GM21515 (cell line): ENCODE results near the gene RASD1.
"Not testable (repeated sequence)": the region's sequence is repeated elsewhere in the genome, so short reads cannot be mapped to it uniquely, and the experiment has no call there.

ENCODE experiments used
- ATAC-seq: cut with Tn5 transposase; IDR thresholded peaks from one replicate; pipeline ENCODE4 v1.9.1; 2021; ENCODE audit not compliant: unreplicated experiment

The RASD1 gene

GRCh38 chr17:17497845-17498520, 1.8 kb upstream of the RASD1 start:
- no peak for ATAC-seq

GRCh38 chr17:17497065-17497844, 1.1 kb upstream of the RASD1 start:
- no peak for ATAC-seq

- ATAC-seq: no peak
Observed at GRCh38 chr17:17495536-17496188, 533 bp downstream of the RASD1 start.

GRCh38 chr17:17494870-17495535, 1.2 kb downstream of the RASD1 start:
- ATAC-seq: no peak

- ATAC-seq: no peak
Observed at GRCh38 chr17:17494499-17494869, 1.7 kb downstream of the RASD1 start.

- ATAC-seq: no peak
Observed at GRCh38 chr17:17493986-17494466, 2.2 kb downstream of the RASD1 start.

GRCh38 chr17:17493249-17493985, 2.8 kb downstream of the RASD1 start:
- no peak for ATAC-seq

- no peak for ATAC-seq
Observed at GRCh38 chr17:17492571-17492970, 3.6 kb downstream of the RASD1 start.

GRCh38 chr17:17492085-17492484, 4.1 kb downstream of the RASD1 start:
- no peak for ATAC-seq

- ATAC-seq: no peak
Observed at GRCh38 chr17:17491546-17491988, 4.6 kb downstream of the RASD1 start.

GRCh38 chr17:17491031-17491471, 5.1 kb downstream of the RASD1 start:
- ATAC-seq: no peak

GRCh38 chr17:17487998-17488397, 8.2 kb downstream of the RASD1 start:
- ATAC-seq: no peak

- ATAC-seq: not testable (repeated sequence)
Observed at GRCh38 chr17:17486416-17486815, 9.8 kb downstream of the RASD1 start.

GRCh38 chr17:17485420-17485819, 10.8 kb downstream of the RASD1 start:
- ATAC-seq: no peak

- ATAC-seq: no peak
Observed at GRCh38 chr17:17484451-17484899, 11.7 kb downstream of the RASD1 start.

- ATAC-seq: no peak
Observed at GRCh38 chr17:17481860-17482259, 14.3 kb downstream of the RASD1 start.

GRCh38 chr17:17480593-17481148, 15.5 kb downstream of the RASD1 start:
- ATAC-seq: no peak

- no peak for ATAC-seq
Observed at GRCh38 chr17:17479209-17479608, 17.0 kb downstream of the RASD1 start.

GRCh38 chr17:17476865-17477467, 19.2 kb downstream of the RASD1 start, which contains the start of gene MED9:
TSS of gene MED9 (plus strand) at chr17:17477000. CDS start at chr17:17477042, 42 bp downstream.
- ATAC-seq: peak; percentile 71

- no peak for ATAC-seq
Observed at GRCh38 chr17:17474341-17474740, 21.9 kb downstream of the RASD1 start.
